Effector CD4-positive, alpha-beta T cell (primary cell): ENCODE results near the gene TRPC4.

Experiments used
- DNase-seq: peaks from one replicate; pipeline ENCODE4 v3.0.0-alpha.2; 2020

Gene TRPC4

GRCh38 chr13:37651891-37652290, 217.7 kb downstream of the TRPC4 start:
- DNase-seq = no peak

- DNase-seq = no peak
These were observed 221.0 kb downstream of the TRPC4 start for GRCh38 chr13:37648609-37649008.

GRCh38 chr13:37647031-37647650, 222.4 kb downstream of the TRPC4 start:
- DNase-seq = no peak

GRCh38 chr13:37646531-37646930, 223.0 kb downstream of the TRPC4 start:
- DNase-seq = no peak

- DNase-seq = no peak
These were observed 224.3 kb downstream of the TRPC4 start for GRCh38 chr13:37645181-37645740.

GRCh38 chr13:37641391-37641790, 228.2 kb downstream of the TRPC4 start:
- no peak for DNase-seq

- no peak for DNase-seq
These were observed 229.1 kb downstream of the TRPC4 start for GRCh38 chr13:37640499-37640898.

- DNase-seq = no peak
These were observed 232.9 kb downstream of the TRPC4 start for GRCh38 chr13:37636701-37637100.

- DNase-seq = no peak
These were observed 237.3 kb downstream of the TRPC4 start for GRCh38 chr13:37632294-37632693.

GRCh38 chr13:37627428-37627827, 242.1 kb downstream of the TRPC4 start:
- no peak for DNase-seq

- no peak for DNase-seq
These were observed 247.7 kb downstream of the TRPC4 start for GRCh38 chr13:37621811-37622361.

GRCh38 chr13:37618554-37618953, 251.0 kb downstream of the TRPC4 start:
- DNase-seq = no peak

GRCh38 chr13:37617173-37617572, 252.4 kb downstream of the TRPC4 start:
- DNase-seq = no peak

GRCh38 chr13:37616131-37616530, 253.4 kb downstream of the TRPC4 start:
- no peak for DNase-seq

- DNase-seq = no peak
These were observed 254.3 kb downstream of the TRPC4 start for GRCh38 chr13:37615276-37615675.

GRCh38 chr13:37613638-37614037, 255.9 kb downstream of the TRPC4 start:
- no peak for DNase-seq

GRCh38 chr13:37613236-37613635, 256.3 kb downstream of the TRPC4 start:
- DNase-seq = no peak

GRCh38 chr13:37608750-37609339, 260.7 kb downstream of the TRPC4 start:
- DNase-seq = no peak

GRCh38 chr13:37602733-37603381, 266.7 kb downstream of the TRPC4 start:
- no peak for DNase-seq

- DNase-seq = no peak
These were observed 267.7 kb downstream of the TRPC4 start for GRCh38 chr13:37601648-37602440.

- DNase-seq = no peak
These were observed 270.1 kb downstream of the TRPC4 start for GRCh38 chr13:37599519-37599918.

- no peak for DNase-seq
These were observed 271.0 kb downstream of the TRPC4 start, which contains the start of gene POSTN for GRCh38 chr13:37598597-37598996. POSTN (minus strand) TSS chr13:37598768; CDS start chr13:37598726, 42 bp downstream.
